Measurements from ENCODE around the gene SNX15. TPM values are rescaled to one million over a fixed set of nuclear protein-coding genes. Genes with fewer than 3 reads are reported as not detected.

Gene SNX15
- total RNA-seq, 1 experiment from 2014 or later: 34.7 TPM

DNA sequence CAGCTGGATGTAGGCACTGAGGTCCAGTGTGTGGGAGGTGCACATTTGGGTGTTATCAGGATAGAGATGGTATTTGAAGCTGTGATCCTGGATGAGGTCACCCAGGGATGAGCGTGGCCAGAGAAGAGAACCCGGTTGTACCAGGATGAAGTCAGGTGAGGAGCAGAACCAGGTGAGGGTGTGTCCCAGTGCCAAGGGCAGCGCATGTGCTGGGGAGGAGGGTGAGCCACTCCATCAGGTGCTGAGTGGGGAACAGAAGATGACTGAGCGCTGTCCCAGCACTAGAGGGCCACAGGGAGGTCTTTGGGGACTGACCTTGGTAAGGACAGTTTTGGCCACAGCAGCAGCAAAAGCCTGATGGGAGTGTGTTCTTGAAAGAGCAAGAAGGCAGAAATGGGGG lies 10.5 kb upstream of the SNX15 start:
- CTCF ChIA-PET: no interaction called here
- no peaks in the 10 kb centered on the region for H3K4me1 ChIP-seq (ENCODE audit: insufficient read depth, low read length, poor library complexity, severe bottlenecking)
- intact Hi-C loops (cut with micrococcal nuclease; ENCODE audit: unreplicated experiment): no loop called here
- no TSS peak for BruUV-seq (replicated peaks)
- no peak for DNase-seq (ENCODE audit: low spot score)
- peaks cover 16% of the 10 kb centered on the region for H3K36me3 ChIP-seq (ENCODE audit: insufficient read depth, low read length, poor library complexity, severe bottlenecking)
- no peak overlapping the region for H3K27ac ChIP-seq (ENCODE audit: low read depth, low read length, poor library complexity, severe bottlenecking)
- H3K9me3 ChIP-seq (ENCODE audit: low read depth, low read length, poor library complexity, severe bottlenecking): no peaks in the 10 kb centered on the region
- POLR2A ChIA-PET (ENCODE audit: low non-redundant PET): no interaction called here
- no peak overlapping the region for H3K4me3 ChIP-seq (ENCODE audit: low read depth, low read length, poor library complexity, severe bottlenecking)
- TF ChIP-seq CTCF (conservative IDR thresholded peaks at IDR 0.05; ENCODE audit: low read depth, low read length): no peak
- no peak for TF ChIP-seq EZH2 (IDR thresholded peaks at IDR 0.05; ENCODE audit: borderline replicate concordance, low read depth, low read length, poor library complexity, severe bottlenecking)
- H3K27me3 ChIP-seq (replicated peaks; ENCODE audit: insufficient read depth, low read depth, low read length, poor library complexity): no peaks in the 10 kb centered on the region

- H3K36me3 ChIP-seq (ENCODE audit: insufficient read depth, low read length, poor library complexity, severe bottlenecking): peaks cover 16% of the 10 kb centered on the region
- no peak for DNase-seq (ENCODE audit: low spot score)
- no peaks in the 10 kb centered on the region for H3K27me3 ChIP-seq (replicated peaks; ENCODE audit: insufficient read depth, low read depth, low read length, poor library complexity)
- no peaks in the 10 kb centered on the region for H3K4me1 ChIP-seq (ENCODE audit: insufficient read depth, low read length, poor library complexity, severe bottlenecking)
- TF ChIP-seq EZH2 (IDR thresholded peaks at IDR 0.05; ENCODE audit: borderline replicate concordance, low read depth, low read length, poor library complexity, severe bottlenecking) (no peak), CTCF (conservative IDR thresholded peaks at IDR 0.05; ENCODE audit: low read depth, low read length) (no peak)
- ChIA-PET POLR2A (ENCODE audit: low non-redundant PET) (no interaction called here), CTCF (no interaction called here)
- no peak overlapping the region for H3K27ac ChIP-seq (ENCODE audit: low read depth, low read length, poor library complexity, severe bottlenecking)
- intact Hi-C loops (cut with micrococcal nuclease; ENCODE audit: unreplicated experiment): no loop called here
- H3K4me3 ChIP-seq (ENCODE audit: low read depth, low read length, poor library complexity, severe bottlenecking): no peak overlapping the region
- no TSS peak for BruUV-seq (replicated peaks)
- no peaks in the 10 kb centered on the region for H3K9me3 ChIP-seq (ENCODE audit: low read depth, low read length, poor library complexity, severe bottlenecking)
Observed at GRCh38 chr11:65017937-65018336, 9.3 kb upstream of the SNX15 start.

GRCh38 chr11:65019824-65020223 lies 7.4 kb upstream of the SNX15 start:
- Histone ChIP-seq H3K27me3 (replicated peaks; ENCODE audit: insufficient read depth, low read depth, low read length, poor library complexity) (no peaks in the 10 kb centered on the region), H3K9me3 (ENCODE audit: low read depth, low read length, poor library complexity, severe bottlenecking) (no peaks in the 10 kb centered on the region), H3K36me3 (ENCODE audit: insufficient read depth, low read length, poor library complexity, severe bottlenecking) (peaks cover 16% of the 10 kb centered on the region), H3K4me3 (ENCODE audit: low read depth, low read length, poor library complexity, severe bottlenecking) (no peak overlapping the region), H3K27ac (ENCODE audit: low read depth, low read length, poor library complexity, severe bottlenecking) (no peak overlapping the region), H3K4me1 (ENCODE audit: insufficient read depth, low read length, poor library complexity, severe bottlenecking) (no peaks in the 10 kb centered on the region)
- POLR2A ChIA-PET (ENCODE audit: low non-redundant PET): no interaction called here
- intact Hi-C loops (cut with micrococcal nuclease; ENCODE audit: unreplicated experiment): no loop called here
- TF ChIP-seq CTCF (conservative IDR thresholded peaks at IDR 0.05; ENCODE audit: low read depth, low read length) (no peak), EZH2 (IDR thresholded peaks at IDR 0.05; ENCODE audit: borderline replicate concordance, low read depth, low read length, poor library complexity, severe bottlenecking) (no peak)
- BruUV-seq (replicated peaks): no TSS peak
- CTCF ChIA-PET: no interaction called here
- DNase-seq (ENCODE audit: low spot score): no peak

Data from A673 (cell line).